Measurements from ENCODE around the gene RLF. TPM values are rescaled to one million over a fixed set of nuclear protein-coding genes. Genes with fewer than 3 reads are reported as not detected.

RLF gene, protein sequence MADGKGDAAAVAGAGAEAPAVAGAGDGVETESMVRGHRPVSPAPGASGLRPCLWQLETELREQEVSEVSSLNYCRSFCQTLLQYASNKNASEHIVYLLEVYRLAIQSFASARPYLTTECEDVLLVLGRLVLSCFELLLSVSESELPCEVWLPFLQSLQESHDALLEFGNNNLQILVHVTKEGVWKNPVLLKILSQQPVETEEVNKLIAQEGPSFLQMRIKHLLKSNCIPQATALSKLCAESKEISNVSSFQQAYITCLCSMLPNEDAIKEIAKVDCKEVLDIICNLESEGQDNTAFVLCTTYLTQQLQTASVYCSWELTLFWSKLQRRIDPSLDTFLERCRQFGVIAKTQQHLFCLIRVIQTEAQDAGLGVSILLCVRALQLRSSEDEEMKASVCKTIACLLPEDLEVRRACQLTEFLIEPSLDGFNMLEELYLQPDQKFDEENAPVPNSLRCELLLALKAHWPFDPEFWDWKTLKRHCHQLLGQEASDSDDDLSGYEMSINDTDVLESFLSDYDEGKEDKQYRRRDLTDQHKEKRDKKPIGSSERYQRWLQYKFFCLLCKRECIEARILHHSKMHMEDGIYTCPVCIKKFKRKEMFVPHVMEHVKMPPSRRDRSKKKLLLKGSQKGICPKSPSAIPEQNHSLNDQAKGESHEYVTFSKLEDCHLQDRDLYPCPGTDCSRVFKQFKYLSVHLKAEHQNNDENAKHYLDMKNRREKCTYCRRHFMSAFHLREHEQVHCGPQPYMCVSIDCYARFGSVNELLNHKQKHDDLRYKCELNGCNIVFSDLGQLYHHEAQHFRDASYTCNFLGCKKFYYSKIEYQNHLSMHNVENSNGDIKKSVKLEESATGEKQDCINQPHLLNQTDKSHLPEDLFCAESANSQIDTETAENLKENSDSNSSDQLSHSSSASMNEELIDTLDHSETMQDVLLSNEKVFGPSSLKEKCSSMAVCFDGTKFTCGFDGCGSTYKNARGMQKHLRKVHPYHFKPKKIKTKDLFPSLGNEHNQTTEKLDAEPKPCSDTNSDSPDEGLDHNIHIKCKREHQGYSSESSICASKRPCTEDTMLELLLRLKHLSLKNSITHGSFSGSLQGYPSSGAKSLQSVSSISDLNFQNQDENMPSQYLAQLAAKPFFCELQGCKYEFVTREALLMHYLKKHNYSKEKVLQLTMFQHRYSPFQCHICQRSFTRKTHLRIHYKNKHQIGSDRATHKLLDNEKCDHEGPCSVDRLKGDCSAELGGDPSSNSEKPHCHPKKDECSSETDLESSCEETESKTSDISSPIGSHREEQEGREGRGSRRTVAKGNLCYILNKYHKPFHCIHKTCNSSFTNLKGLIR (N-terminal part only)
- total RNA-seq = 1 to 10 TPM; 4.1 to 8.5 (median 4.7) TPM
- 1 to 10 TPM; 2.2 to 4.3 TPM for polyA plus RNA-seq

DNA sequence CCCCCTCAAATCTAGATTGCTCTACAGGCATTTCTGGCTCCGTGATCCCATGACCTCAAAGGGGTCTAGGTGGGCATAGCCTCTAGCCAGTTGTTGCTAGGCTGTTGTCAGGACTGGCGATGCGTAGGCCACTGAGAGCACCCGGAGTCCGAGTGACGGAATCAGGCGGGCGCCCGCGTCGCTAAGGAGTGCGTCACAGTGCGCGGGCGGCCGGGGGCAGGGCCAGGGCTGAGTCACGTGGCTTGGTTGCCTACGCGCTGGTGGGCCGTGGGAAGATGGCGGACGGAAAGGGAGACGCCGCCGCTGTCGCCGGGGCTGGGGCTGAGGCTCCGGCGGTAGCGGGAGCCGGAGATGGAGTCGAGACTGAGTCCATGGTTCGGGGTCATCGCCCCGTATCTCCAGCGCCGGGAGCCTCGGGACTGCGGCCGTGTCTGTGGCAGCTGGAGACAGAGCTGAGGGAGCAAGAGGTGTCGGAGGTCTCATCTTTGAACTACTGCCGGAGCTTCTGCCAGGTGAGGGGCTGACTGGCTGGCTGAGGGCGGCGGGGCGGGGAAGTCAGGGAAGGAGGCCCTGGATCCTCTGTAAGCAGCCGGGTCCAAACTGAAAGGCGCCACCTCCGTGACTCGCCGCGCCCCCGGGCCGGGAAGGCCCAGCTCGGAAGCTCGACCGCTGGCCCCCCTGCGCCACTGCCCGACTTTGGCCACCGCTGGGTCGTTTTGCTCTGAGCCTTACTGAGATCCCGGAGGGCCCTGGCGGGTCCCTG is at the start of gene RLF:
TSS of gene RLF (plus strand) at position 263 of the 763 bp plus-strand sequence. CDS start at position 276, 13 bp downstream.
- peak; percentile 92 to 98 (median 94) for DNase-seq
- TF ChIP-seq CTCF (IDR thresholded peaks at IDR 0.05) = no peak
- Histone ChIP-seq H3K27me3 (no peaks in the 10 kb centered on the region), H3K27ac (peak within 1 kb of the TSS; percentile 94 to 95 (median 95)), H3K36me3 (no peaks in the 10 kb centered on the region), H3K4me3 (peak within 1 kb of the TSS; percentile 79 to 98 (median 82)), H3K4me1 (peaks cover 21 to 26% (median 22%) of the 10 kb centered on the region in 3 donors), H3K9me3 (no peaks in the 10 kb centered on the region)
- intact Hi-C loops (cut with DNase I) = no loop called here
- 0% methylated on average over 59 to 62 of the region's 62 CpGs for WGBS, 2 donors
- ATAC-seq = peak; percentile 98 to 100 (median 99)
- peak; percentile 71 for FAIRE-seq

DNA sequence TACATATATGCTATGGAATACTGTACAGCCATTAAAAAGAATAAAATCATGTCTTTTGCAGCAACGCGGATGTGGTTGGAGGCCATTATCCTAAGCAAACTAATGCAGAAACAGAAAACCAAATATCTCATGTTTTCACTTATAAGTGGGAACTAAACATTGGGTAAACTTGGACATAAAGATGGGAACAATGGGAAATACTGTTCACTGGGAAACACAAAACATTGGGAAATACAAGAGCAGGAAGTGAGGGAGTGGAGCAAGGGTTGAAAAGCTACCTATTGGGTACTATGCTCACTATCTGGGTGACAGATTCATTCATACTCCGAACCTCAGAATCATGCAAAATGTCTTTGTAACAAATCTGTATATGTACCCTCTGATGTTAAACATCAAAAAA is 46.8 kb upstream of the RLF start:
- H3K36me3 ChIP-seq = no peaks in the 10 kb centered on the region
- no peaks in the 10 kb centered on the region for H3K9me3 ChIP-seq
- H3K27ac ChIP-seq = no peak overlapping the region
- WGBS, 2 donors = 82 to 84% methylated on average over 3 of the region's 3 CpGs
- intact Hi-C loops (cut with DNase I) = no loop called here
- no peak overlapping the region for H3K4me3 ChIP-seq
- no peak for TF ChIP-seq CTCF (IDR thresholded peaks at IDR 0.05)
- ATAC-seq (no peak), DNase-seq (no peak), FAIRE-seq (no peak)
- no peaks in the 10 kb centered on the region for H3K4me1 ChIP-seq
- no peaks in the 10 kb centered on the region for H3K27me3 ChIP-seq

DNA sequence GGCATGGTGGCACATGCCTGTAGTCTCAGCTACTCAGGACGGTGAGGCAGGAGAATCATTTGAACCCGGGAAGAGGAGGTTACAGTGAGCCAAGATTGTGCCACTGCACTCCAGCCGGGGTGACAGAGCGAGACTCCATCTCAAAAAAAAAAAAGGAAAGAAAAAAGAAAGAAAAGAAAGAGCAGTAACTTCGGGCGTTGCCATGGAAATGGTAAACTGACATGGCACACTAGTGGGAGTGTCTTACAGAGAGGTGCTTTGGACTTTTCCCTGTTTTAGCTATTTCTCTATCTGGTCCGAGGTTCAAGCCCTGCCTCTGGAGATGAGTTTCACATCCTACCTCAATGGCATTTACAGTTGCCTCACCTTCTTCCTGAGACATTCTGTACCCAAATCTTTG is 41.1 kb upstream of the RLF start:
- Histone ChIP-seq H3K4me3 (no peak overlapping the region), H3K27ac (no peak overlapping the region), H3K36me3 (no peaks in the 10 kb centered on the region), H3K27me3 (no peaks in the 10 kb centered on the region), H3K4me1 (peaks cover 0 to 3% (median 0%) of the 10 kb centered on the region in 3 donors), H3K9me3 (no peaks in the 10 kb centered on the region)
- no peak for FAIRE-seq
- intact Hi-C loops (cut with DNase I) = no loop called here
- no peak for DNase-seq
- WGBS, 2 donors = 72 to 83% methylated on average over 7 of the region's 7 CpGs
- no peak for ATAC-seq
- no peak for TF ChIP-seq CTCF (IDR thresholded peaks at IDR 0.05)

GRCh38 chr1:40122855-40123254 is 38.3 kb upstream of the RLF start:
- intact Hi-C loops (cut with DNase I) = no loop called here

More at GRCh38 chr1:40122855-40123254, 38.3 kb upstream of the RLF start:
- no peak for TF ChIP-seq CTCF (IDR thresholded peaks at IDR 0.05)
- H3K4me3 ChIP-seq = no peak overlapping the region
- H3K4me1 ChIP-seq = peaks cover 0 to 3% (median 0%) of the 10 kb centered on the region in 3 donors
- no peak overlapping the region for H3K27ac ChIP-seq
- DNase-seq = no peak
- FAIRE-seq = no peak
- H3K9me3 ChIP-seq = no peaks in the 10 kb centered on the region
- no peaks in the 10 kb centered on the region for H3K27me3 ChIP-seq
- ATAC-seq = no peak
- H3K36me3 ChIP-seq = no peaks in the 10 kb centered on the region
